ENCODE data around the gene KIAA1217. TPM values are rescaled to one million over a fixed set of nuclear protein-coding genes. Genes with fewer than 3 reads are reported as not detected.

Gene KIAA1217
- total RNA-seq, 4 donors from 2014 or later = 46.9 to 108 (median 61.5) TPM

GRCh38 chr10:24193330-24193729 lies 15.6 kb upstream of the KIAA1217 start:
- no peak for TF ChIP-seq POLR2A (IDR thresholded peaks at IDR 0.05)
- no peak for TF ChIP-seq CTCF (IDR thresholded peaks at IDR 0.05)
- Histone ChIP-seq H3K4me1 (no peaks in the 10 kb centered on the region), H3K4me3 (no peak overlapping the region)

GRCh38 chr10:24197263-24197662 lies 11.7 kb upstream of the KIAA1217 start:
- Histone ChIP-seq H3K36me3 (no peaks in the 10 kb centered on the region), H3K27me3 (no peaks in the 10 kb centered on the region), H3K27ac (no peak overlapping the region), H3K4me1 (no peaks in the 10 kb centered on the region), H3K9me3 (no peaks in the 10 kb centered on the region), H3K4me3 (no peak overlapping the region)
- DNase-seq = no peak
- TF ChIP-seq POLR2A (IDR thresholded peaks at IDR 0.05) (no peak), CTCF (IDR thresholded peaks at IDR 0.05) (no peak)

More at GRCh38 chr10:24193330-24193729, 15.6 kb upstream of the KIAA1217 start:
- no peak overlapping the region for H3K27ac ChIP-seq
- H3K9me3 ChIP-seq = no peaks in the 10 kb centered on the region
- DNase-seq = no peak
- H3K27me3 ChIP-seq = no peaks in the 10 kb centered on the region
- H3K36me3 ChIP-seq = no peaks in the 10 kb centered on the region

GRCh38 chr10:24201503-24202180 lies 7.3 kb upstream of the KIAA1217 start:
- no peak for DNase-seq
- Histone ChIP-seq H3K27me3 (no peaks in the 10 kb centered on the region), H3K4me1 (peaks cover 0 to under 1% (median 0%) of the 10 kb centered on the region in 4 donors), H3K9me3 (no peaks in the 10 kb centered on the region), H3K27ac (no peak overlapping the region), H3K4me3 (no peak overlapping the region), H3K36me3 (no peaks in the 10 kb centered on the region)
- TF ChIP-seq CTCF (IDR thresholded peaks at IDR 0.05) (no peak), POLR2A (IDR thresholded peaks at IDR 0.05) (no peak)

GRCh38 chr10:24202181-24202570 lies 6.8 kb upstream of the KIAA1217 start:
- Histone ChIP-seq H3K27ac (no peak overlapping the region), H3K36me3 (no peaks in the 10 kb centered on the region), H3K9me3 (no peaks in the 10 kb centered on the region), H3K27me3 (no peaks in the 10 kb centered on the region), H3K4me1 (peaks cover 0 to 6% (median 0%) of the 10 kb centered on the region in 4 donors), H3K4me3 (no peak overlapping the region)
- TF ChIP-seq CTCF (IDR thresholded peaks at IDR 0.05) (no peak), POLR2A (IDR thresholded peaks at IDR 0.05) (no peak)
- no peak for DNase-seq

GRCh38 chr10:24205821-24206220 lies 3.1 kb upstream of the KIAA1217 start:
- Histone ChIP-seq H3K4me1 (peaks cover 0 to 29% (median 0%) of the 10 kb centered on the region in 4 donors), H3K27ac (no peak overlapping the region), H3K9me3 (no peaks in the 10 kb centered on the region), H3K4me3 (no peak overlapping the region), H3K27me3 (no peaks in the 10 kb centered on the region), H3K36me3 (no peaks in the 10 kb centered on the region)
- DNase-seq = no peak
- TF ChIP-seq CTCF (IDR thresholded peaks at IDR 0.05) (no peak), POLR2A (IDR thresholded peaks at IDR 0.05) (no peak)
